ENCODE measurements around the gene SLC4A5. TPM values are rescaled to one million over a fixed set of nuclear protein-coding genes. Genes with fewer than 3 reads are reported as not detected.

Gene SLC4A5
- total RNA-seq, 6 donors from 2014 or later = 3.2 to 47.1 (median 11.0) TPM

DNA sequence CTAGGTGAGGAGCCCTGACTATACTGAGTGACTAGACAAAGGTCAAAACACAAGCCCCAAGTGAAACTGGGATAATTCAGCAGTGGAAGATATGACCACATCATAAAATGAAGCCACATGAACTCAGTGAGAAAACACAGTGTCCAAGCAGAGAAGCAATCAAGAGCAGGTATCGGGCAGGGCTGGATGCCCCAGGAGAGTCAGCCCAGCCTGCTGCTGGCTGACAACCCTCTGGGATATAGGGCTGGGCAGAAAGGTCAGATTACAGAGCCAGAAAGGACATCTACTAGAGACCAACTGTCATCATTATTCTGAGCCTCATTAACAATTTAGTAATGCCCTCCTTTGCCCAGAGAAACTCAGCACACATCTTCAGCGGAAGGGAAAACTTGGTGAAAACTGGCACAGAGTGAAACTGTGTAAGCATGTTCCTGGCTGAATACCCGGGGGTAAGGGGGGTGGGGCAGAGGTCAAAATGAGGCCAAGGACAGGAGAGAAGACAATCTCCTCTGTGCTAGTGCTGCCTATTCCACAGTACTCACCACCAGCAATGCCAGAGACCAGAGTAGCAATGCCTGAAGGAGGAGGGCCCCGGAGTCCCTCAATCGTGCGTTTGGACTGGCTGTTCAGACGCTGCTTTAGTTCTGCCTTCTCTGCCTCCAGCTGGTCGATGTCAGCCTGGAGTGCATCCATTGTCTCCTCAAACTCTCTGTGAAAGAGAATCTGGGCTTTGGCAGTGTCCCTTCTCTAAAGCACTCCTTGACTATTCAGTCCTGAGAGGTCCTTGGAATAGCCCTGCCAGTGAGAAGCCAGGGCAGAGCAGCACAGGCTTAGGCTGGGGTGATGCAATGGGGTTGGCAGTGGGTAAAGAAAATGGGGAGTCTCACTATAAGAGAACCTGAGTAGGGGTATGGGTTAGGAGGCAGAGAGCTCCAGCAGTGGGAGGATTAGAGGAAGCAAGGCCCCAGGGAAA lies 21.6 kb upstream of the SLC4A5 start:
- 73 to 85% methylated on average over 4 to 8 of the region's 8 CpGs for WGBS, 2 donors
- ATAC-seq (ENCODE audit: low FRiP score in 2 of 2) = no peak

DNA sequence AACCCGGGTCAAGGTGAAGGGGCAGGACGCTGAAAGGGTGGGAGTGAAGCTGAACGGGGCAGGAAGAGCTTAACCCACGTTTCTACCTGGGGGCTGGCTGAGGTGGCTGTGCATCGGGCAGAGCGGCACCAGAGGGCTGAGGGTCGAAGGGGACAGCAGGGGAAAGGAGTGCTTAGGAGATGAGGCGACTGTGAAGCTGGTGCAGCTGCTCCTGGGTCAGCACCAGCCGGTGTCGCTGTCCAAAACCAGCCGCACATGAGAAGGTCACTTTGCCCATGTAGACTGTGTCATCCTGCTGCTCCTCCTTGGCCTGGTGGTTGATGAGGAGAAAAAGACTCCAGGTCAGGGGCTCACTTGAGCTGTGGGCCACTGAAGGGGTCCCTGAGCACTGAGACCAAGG lies 18.1 kb upstream of the SLC4A5 start:
- 85 to 89% methylated on average over 8 to 11 of the region's 11 CpGs for WGBS, 2 donors
- ATAC-seq (ENCODE audit: low FRiP score in 2 of 2) (no peak), DNase-seq (peak in 1 of 2 donors; percentile 51)
- Histone ChIP-seq H3K36me3 (peaks cover 51 to 100% (median 93%) of the 10 kb centered on the region in 4 donors), H3K4me3 (no peak overlapping the region), H3K9me3 (no peaks in the 10 kb centered on the region), H3K27ac (no peak overlapping the region), H3K4me1 (no peaks in the 10 kb centered on the region), H3K27me3 (no peaks in the 10 kb centered on the region)
- TF ChIP-seq EP300 (IDR thresholded peaks at IDR 0.05) (no peak), POLR2A (IDR thresholded peaks at IDR 0.05) (no peak), POLR2AphosphoS5 (IDR thresholded peaks at IDR 0.05) (no peak)
- TF ChIP-seq, protein P1, sequence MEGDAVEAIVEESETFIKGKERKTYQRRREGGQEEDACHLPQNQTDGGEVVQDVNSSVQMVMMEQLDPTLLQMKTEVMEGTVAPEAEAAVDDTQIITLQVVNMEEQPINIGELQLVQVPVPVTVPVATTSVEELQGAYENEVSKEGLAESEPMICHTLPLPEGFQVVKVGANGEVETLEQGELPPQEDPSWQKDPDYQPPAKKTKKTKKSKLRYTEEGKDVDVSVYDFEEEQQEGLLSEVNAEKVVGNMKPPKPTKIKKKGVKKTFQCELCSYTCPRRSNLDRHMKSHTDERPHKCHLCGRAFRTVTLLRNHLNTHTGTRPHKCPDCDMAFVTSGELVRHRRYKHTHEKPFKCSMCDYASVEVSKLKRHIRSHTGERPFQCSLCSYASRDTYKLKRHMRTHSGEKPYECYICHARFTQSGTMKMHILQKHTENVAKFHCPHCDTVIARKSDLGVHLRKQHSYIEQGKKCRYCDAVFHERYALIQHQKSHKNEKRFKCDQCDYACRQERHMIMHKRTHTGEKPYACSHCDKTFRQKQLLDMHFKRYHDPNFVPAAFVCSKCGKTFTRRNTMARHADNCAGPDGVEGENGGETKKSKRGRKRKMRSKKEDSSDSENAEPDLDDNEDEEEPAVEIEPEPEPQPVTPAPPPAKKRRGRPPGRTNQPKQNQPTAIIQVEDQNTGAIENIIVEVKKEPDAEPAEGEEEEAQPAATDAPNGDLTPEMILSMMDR (IDR thresholded peaks at IDR 0.05) = no peak

More for the DNA sequence above, 21.6 kb upstream of the SLC4A5 start:
- no peaks in the 10 kb centered on the region for H3K27me3 ChIP-seq
- TF ChIP-seq POLR2A (IDR thresholded peaks at IDR 0.05) = no peak
- TF ChIP-seq, protein P1 (IDR thresholded peaks at IDR 0.05) = no peak
- no peak for TF ChIP-seq EP300 (IDR thresholded peaks at IDR 0.05)
- TF ChIP-seq POLR2AphosphoS5 (IDR thresholded peaks at IDR 0.05) = no peak
- no peaks in the 10 kb centered on the region for H3K4me1 ChIP-seq
- H3K9me3 ChIP-seq = no peaks in the 10 kb centered on the region
- no peak overlapping the region for H3K4me3 ChIP-seq
- no peak overlapping the region for H3K27ac ChIP-seq
- no peak for DNase-seq
- peaks cover 82 to 100% (median 99%) of the 10 kb centered on the region in 4 donors for H3K36me3 ChIP-seq

DNA sequence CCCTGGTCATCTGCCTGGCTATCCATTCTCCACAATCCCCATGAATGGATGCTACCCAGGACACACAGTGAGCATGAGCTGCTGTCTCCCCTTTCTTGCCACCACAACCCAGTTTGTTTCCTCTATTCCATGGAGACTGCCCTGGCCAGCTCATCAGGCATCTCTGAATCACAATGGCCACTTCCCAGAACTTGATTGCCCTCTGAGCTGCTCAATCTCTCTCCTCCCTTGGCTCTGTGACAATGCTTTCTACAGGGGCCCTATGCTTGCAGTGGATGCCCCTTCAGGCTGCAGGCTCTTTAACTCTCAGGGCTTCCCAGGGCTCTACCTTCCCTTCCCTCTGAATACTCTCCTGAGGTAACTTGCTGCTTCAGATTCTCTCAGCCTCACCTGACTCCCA lies 14.4 kb upstream of the SLC4A5 start:
- ATAC-seq (ENCODE audit: low FRiP score in 2 of 2) (no peak), DNase-seq (no peak)
- TF ChIP-seq, protein P1 (IDR thresholded peaks at IDR 0.05) = no peak
- TF ChIP-seq EP300 (IDR thresholded peaks at IDR 0.05) (no peak), POLR2AphosphoS5 (IDR thresholded peaks at IDR 0.05) (no peak), POLR2A (IDR thresholded peaks at IDR 0.05) (no peak)
- H3K27me3 ChIP-seq = no peaks in the 10 kb centered on the region
- no peak overlapping the region for H3K27ac ChIP-seq
- no peaks in the 10 kb centered on the region for H3K4me1 ChIP-seq
- H3K9me3 ChIP-seq = no peaks in the 10 kb centered on the region
- no peak overlapping the region for H3K4me3 ChIP-seq
- peaks cover 22 to 67% (median 57%) of the 10 kb centered on the region in 4 donors for H3K36me3 ChIP-seq

DNA sequence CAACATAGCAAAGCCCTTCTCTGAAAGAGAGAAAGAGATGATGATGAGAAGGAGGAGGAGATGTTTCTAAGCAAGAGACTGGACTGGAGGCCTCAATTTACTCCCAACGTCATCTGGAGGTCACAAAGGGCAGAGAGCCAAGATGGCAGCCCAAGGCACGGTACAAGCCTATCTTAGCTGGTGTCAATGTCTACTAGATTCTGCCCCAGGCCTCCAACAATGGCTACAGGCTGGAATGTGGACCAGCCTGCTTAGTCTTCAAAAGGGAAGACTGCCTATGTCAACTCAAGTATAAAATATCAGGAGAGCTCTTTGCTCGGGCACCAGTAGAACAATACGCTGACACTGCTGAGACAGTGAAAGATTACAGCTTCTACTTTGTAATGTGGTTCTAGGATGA lies 6.7 kb upstream of the SLC4A5 start:
- ATAC-seq (ENCODE audit: low FRiP score in 2 of 2) (no peak), DNase-seq (no peak)
- H3K36me3 ChIP-seq = no peaks in the 10 kb centered on the region
- no peaks in the 10 kb centered on the region for H3K27me3 ChIP-seq
- 85% methylated on average over 4 of the region's 4 CpGs for WGBS, 2 donors
- H3K9me3 ChIP-seq = no peaks in the 10 kb centered on the region
- H3K27ac ChIP-seq = no peak overlapping the region
- no peaks in the 10 kb centered on the region for H3K4me1 ChIP-seq
- H3K4me3 ChIP-seq = no peak overlapping the region
- TF ChIP-seq POLR2AphosphoS5 (IDR thresholded peaks at IDR 0.05) (no peak), POLR2A (IDR thresholded peaks at IDR 0.05) (no peak), EP300 (IDR thresholded peaks at IDR 0.05) (no peak)
- TF ChIP-seq, protein P1 (IDR thresholded peaks at IDR 0.05) = no peak

Measured in upper lobe of left lung (tissue), 6 donors.